C4-2B (cell line): ENCODE results near the gene PTPRN2.

Source experiments
- H3K27ac ChIP-seq: fragments of 450-650 bp; 2 replicates; pipeline ENCODE4 v1.5.1; 2017
- ZFX ChIP-seq: fragments of 450-650 bp; IDR thresholded peaks from 2 replicates; pipeline ENCODE4 v1.6.1; 2017
- TF ChIP-seq, protein P1 (sequence below): fragments of 450-650 bp; conservative IDR thresholded peaks from 2 replicates; pipeline ENCODE4 v1.5.1; 2017; ENCODE audit warnings: mild to moderate bottlenecking

The PTPRN2 gene

DNA sequence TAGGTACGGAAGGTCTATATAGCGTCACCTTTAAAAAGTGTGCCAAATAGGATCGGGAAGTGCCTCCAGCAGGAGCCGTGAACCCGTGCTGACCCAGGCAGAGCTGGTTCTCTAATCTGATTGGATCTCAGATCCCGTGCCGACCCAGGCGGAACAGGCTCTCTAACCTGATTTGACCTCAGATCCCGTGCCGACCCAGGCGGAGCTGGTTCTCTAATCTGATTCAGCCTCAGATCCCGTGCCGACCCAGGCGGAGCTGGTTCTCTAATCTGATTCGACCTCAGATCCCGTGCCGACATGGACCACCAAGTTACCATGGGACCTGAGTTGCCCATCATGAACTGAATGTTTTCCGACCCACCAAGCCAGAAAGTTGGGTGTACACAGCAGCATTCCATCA lies 463.9 kb downstream of the PTPRN2 start:
- TF ChIP-seq, protein P1, sequence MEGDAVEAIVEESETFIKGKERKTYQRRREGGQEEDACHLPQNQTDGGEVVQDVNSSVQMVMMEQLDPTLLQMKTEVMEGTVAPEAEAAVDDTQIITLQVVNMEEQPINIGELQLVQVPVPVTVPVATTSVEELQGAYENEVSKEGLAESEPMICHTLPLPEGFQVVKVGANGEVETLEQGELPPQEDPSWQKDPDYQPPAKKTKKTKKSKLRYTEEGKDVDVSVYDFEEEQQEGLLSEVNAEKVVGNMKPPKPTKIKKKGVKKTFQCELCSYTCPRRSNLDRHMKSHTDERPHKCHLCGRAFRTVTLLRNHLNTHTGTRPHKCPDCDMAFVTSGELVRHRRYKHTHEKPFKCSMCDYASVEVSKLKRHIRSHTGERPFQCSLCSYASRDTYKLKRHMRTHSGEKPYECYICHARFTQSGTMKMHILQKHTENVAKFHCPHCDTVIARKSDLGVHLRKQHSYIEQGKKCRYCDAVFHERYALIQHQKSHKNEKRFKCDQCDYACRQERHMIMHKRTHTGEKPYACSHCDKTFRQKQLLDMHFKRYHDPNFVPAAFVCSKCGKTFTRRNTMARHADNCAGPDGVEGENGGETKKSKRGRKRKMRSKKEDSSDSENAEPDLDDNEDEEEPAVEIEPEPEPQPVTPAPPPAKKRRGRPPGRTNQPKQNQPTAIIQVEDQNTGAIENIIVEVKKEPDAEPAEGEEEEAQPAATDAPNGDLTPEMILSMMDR = no peak
- TF ChIP-seq ZFX = no peak
- H3K27ac ChIP-seq = no peak overlapping the region

DNA sequence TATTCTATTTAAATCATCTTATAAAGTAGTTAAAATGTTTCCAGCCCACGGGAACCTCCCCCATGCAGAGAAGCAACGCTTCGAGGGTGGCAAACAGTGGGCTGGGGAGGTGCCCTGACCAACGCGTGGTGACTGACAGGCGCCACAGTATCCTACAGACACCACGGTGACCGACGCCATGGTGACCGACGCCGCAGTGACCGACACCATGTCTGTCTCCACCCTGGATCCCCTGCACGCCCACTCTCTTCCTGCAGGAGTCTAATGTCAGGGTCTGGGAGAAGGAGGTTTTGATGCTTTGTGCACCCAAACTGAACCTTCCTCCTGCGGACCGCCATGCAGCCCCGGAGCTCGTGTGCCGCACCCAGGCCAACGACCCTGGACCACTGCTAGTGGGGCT lies 464.4 kb downstream of the PTPRN2 start:
- no peak overlapping the region for H3K27ac ChIP-seq
- TF ChIP-seq ZFX = no peak
- TF ChIP-seq, protein P1 = no peak

- H3K27ac ChIP-seq = no peak overlapping the region
These were observed 466.1 kb downstream of the PTPRN2 start for GRCh38 chr7:158121441-158122045.

GRCh38 chr7:158120716-158121115 lies 466.9 kb downstream of the PTPRN2 start:
- TF ChIP-seq, protein P1 = no peak
- no peak for TF ChIP-seq ZFX

More at GRCh38 chr7:158121441-158122045, 466.1 kb downstream of the PTPRN2 start:
- TF ChIP-seq, protein P1 = no peak
- no peak for TF ChIP-seq ZFX

DNA sequence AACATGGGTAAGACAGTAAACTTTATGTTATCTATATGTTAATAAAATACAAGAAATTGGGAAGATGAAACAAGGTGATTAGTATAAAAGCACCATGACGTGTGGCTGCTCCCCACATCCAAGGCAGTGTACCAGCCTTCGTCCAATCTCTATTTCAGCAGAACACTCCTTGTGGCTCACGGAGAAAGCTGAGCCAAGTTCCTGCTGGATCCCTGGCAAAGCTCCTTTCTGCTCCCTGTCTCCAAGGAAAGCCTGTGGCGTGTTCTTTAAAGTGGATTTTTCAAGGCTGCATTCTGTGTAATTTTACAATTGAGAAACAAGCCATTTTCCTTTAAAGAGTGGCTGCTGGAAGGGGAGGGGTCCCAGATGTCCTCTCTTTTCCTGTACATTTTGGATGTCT lies 467.3 kb downstream of the PTPRN2 start:
- H3K27ac ChIP-seq = no peak overlapping the region
- TF ChIP-seq, protein P1 = no peak
- no peak for TF ChIP-seq ZFX

More at GRCh38 chr7:158120716-158121115, 466.9 kb downstream of the PTPRN2 start:
- H3K27ac ChIP-seq = no peak overlapping the region

DNA sequence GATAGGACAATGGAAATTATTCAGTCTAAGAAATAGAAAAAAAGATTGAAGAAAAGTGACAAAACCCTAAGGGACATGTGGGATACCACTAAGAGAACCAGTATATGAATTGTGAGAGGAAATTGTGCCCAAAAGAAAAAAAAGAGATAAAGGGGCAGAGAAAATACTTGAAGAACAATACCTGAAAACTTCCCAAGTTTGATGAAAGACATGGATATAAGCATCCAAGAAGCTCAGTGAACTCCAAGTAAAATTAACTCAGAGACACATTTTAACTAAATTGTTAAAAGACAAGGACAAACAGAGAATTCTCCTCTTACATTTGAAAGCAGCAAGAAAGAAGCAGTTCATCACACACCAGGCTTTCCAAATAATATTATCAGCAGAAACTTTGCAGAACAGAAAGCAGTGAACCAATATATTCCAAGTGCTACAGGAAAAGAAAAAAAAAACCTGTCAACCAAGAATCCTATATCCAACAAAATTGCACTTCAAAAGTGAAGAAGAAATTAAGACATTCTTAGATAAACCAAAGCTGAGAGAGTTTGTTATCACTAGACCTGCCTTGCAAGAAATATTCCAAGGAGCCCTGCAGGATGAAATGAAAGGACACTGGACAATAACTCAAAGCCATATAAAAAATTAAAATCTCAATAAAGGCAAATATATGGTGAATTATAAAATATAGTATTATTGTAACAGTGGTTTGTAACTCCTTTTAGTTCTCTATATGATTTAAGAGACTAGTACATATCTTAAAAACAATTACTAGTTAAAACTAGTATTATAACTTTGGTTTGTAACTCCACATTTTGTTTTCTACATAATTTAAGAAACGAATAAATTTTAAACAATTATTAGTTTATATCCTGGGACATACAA lies 470.0 kb downstream of the PTPRN2 start:
- H3K27ac ChIP-seq = no peak overlapping the region

More for the DNA sequence above, 470.0 kb downstream of the PTPRN2 start:
- TF ChIP-seq, protein P1 = no peak
- no peak for TF ChIP-seq ZFX
